H1 (cell line): ENCODE measurements around the gene CGN. TPM values are rescaled to one million over a fixed set of nuclear protein-coding genes. Genes with fewer than 3 reads are reported as not detected.

ENCODE experiments used
- CTCF ChIA-PET: fragments of 300-600 bp; sonication (Branson Sonifier 250); formaldehyde crosslinking; loops from one replicate; lab custom pipeline; 2021; ENCODE audit not compliant: partially characterized antibody; lab: Charles Lee
- POLR2A ChIA-PET: fragments of 300-600 bp; sonication (Branson Sonifier 250); formaldehyde crosslinking; loops from one replicate; lab custom pipeline; 2021; ENCODE audit warnings: inconsistent platforms; ENCODE audit not compliant: partially characterized antibody; lab: Charles Lee
- DNase-seq, 2 experiments: peaks; one replicate each; pipeline versions ENCODE4 v3.0.0 to v3.0.0-alpha.2; 2010 to 2022; ENCODE audit warnings: low spot score in 2 of 2, low read depth in 1 of 2, mixed read lengths in 1 of 2
- FAIRE-seq: peaks from 2 replicates; lab custom pipeline; 2011; peaks lifted over from hg19 to GRCh38; lab: Jason Lieb, UNC
- H2AFZ ChIP-seq: 2 replicates; pipeline ENCODE4 v1.8.1; 2012; ENCODE audit warnings: low read length, inconsistent platforms
- H2AK5ac ChIP-seq: 2 replicates; pipeline ENCODE4 v1.6.1; 2013; ENCODE audit warnings: low read depth, low read length
- H2BK120ac ChIP-seq: replicated peaks from 2 replicates; pipeline ENCODE3; 2013; ENCODE audit warnings: low read depth, low read length, inconsistent platforms
- H2BK12ac ChIP-seq: 2 replicates; pipeline ENCODE4 v1.6.1; 2013; ENCODE audit warnings: low read depth, low read length
- H2BK15ac ChIP-seq: 2 replicates; pipeline ENCODE4 v1.6.1; 2013; ENCODE audit warnings: low read length
- H2BK20ac ChIP-seq: 2 replicates; pipeline ENCODE4 v1.6.1; 2013; ENCODE audit warnings: low read length
- H2BK5ac ChIP-seq: 2 replicates; pipeline ENCODE4 v1.6.1; 2013; ENCODE audit warnings: low read depth, low read length
- H3K14ac ChIP-seq: 2 replicates; pipeline ENCODE4 v1.6.1; 2013; ENCODE audit warnings: inconsistent platforms; ENCODE audit not compliant: insufficient read length
- H3K18ac ChIP-seq: 2 replicates; pipeline ENCODE4 v1.6.1; 2013; ENCODE audit warnings: low read length; ENCODE audit errors: extremely low read depth
- H3K23ac ChIP-seq: 2 replicates; pipeline ENCODE4 v1.6.1; 2013; ENCODE audit warnings: inconsistent platforms; ENCODE audit not compliant: insufficient read length
- H3K23me2 ChIP-seq: 2 replicates; pipeline ENCODE4 v1.6.1; 2013; ENCODE audit warnings: low read depth, low read length
- H3K27ac ChIP-seq: 2 replicates; pipeline ENCODE4 v1.6.1; 2011; ENCODE audit warnings: low read depth, low read length, inconsistent platforms
- H3K27me3 ChIP-seq, 4 experiments: replicated peaks in 1 of 4; 1 replicate in 1 of 4; 2 replicates in 3 of 4; pipeline versions ENCODE4 v1.6.1 to v1.8.1; 2011 to 2013; ENCODE audit warnings: low read length in 3 of 4, mild to moderate bottlenecking in 3 of 4, inconsistent platforms in 2 of 4, mixed read lengths in 2 of 4, moderate library complexity in 1 of 4; ENCODE audit not compliant: control insufficient read depth in 3 of 4, insufficient read depth in 3 of 4; ENCODE audit errors: extremely low read depth in 1 of 4
- H3K36me3 ChIP-seq, 4 experiments: 2 replicates each; pipeline versions ENCODE4 v1.6.1 to v1.8.1; 2011 to 2013; ENCODE audit warnings: mild to moderate bottlenecking in 4 of 4, low read length in 3 of 4, moderate library complexity in 2 of 4, control low read depth in 1 of 4, inconsistent platforms in 1 of 4; ENCODE audit not compliant: insufficient read depth in 4 of 4, control insufficient read depth in 2 of 4
- H3K4ac ChIP-seq: replicated peaks from 2 replicates; pipeline ENCODE3; 2013; ENCODE audit warnings: low read length, low read depth, mixed read lengths, inconsistent platforms; ENCODE audit not compliant: insufficient read length
- H3K4me1 ChIP-seq, 4 experiments: replicated peaks in 1 of 4; 1 replicate in 1 of 4; 2 replicates in 3 of 4; pipeline versions ENCODE4 v1.6.1 to v1.8.1; 2011 to 2013; ENCODE audit warnings: low read length in 3 of 4, inconsistent platforms in 2 of 4, mixed read lengths in 1 of 4; ENCODE audit not compliant: insufficient read depth in 4 of 4, control insufficient read depth in 3 of 4
- H3K4me2 ChIP-seq, 2 experiments: 2 replicates each; pipeline versions ENCODE4 v1.6.1 to v1.8.1; 2011 to 2013; ENCODE audit warnings: low read depth in 2 of 2, low read length in 2 of 2, control low read depth in 1 of 2, inconsistent platforms in 1 of 2, mild to moderate bottlenecking in 1 of 2; ENCODE audit not compliant: insufficient read depth in 1 of 2
- H3K4me3 ChIP-seq, 4 experiments: fragments of 200-600, 300-600 bp in 1 of 4; sonication (generic), shearing (Covaris generic), sonication (Bioruptor Twin) in 1 of 4; 2 replicates each; pipeline versions ENCODE4 v1.5.1 to v1.8.1; 2011 to 2016; ENCODE audit warnings: low read length in 4 of 4, low read depth in 3 of 4, control low read depth in 2 of 4, inconsistent platforms in 2 of 4, mild to moderate bottlenecking in 2 of 4, mixed read lengths in 1 of 4, moderate library complexity in 1 of 4; ENCODE audit not compliant: insufficient read depth in 2 of 4; ENCODE audit errors: extremely low read depth in 1 of 4
- H3K56ac ChIP-seq: replicated peaks from 2 replicates; pipeline ENCODE3; 2013; ENCODE audit warnings: low read depth, mild to moderate bottlenecking, mixed read lengths, low read length, inconsistent platforms; ENCODE audit not compliant: insufficient read length
- H3K79me1 ChIP-seq: 2 replicates; pipeline ENCODE4 v1.6.1; 2013; ENCODE audit warnings: low read depth, low read length, control low read depth
- H3K79me2 ChIP-seq, 2 experiments: 2 replicates each; pipeline versions ENCODE4 v1.6.1 to v1.8.1; 2012 to 2013; ENCODE audit warnings: low read length in 2 of 2, mild to moderate bottlenecking in 2 of 2, inconsistent platforms in 1 of 2; ENCODE audit not compliant: insufficient read depth in 2 of 2, control insufficient read depth in 1 of 2
- H3K9ac ChIP-seq, 4 experiments: replicated peaks in 1 of 4; 1 replicate in 1 of 4; 2 replicates in 3 of 4; pipeline versions ENCODE4 v1.6.1 to v1.8.1; 2011 to 2013; ENCODE audit warnings: low read depth in 3 of 4, low read length in 3 of 4, control low read depth in 2 of 4, mild to moderate bottlenecking in 2 of 4, moderate library complexity in 2 of 4, inconsistent platforms in 1 of 4; ENCODE audit errors: extremely low read depth in 1 of 4
- H3K9me3 ChIP-seq, 2 experiments: 2 replicates each; pipeline versions ENCODE4 v1.6.1 to v1.8.1; 2012 to 2013; ENCODE audit warnings: mild to moderate bottlenecking in 2 of 2, moderate library complexity in 2 of 2, control low read depth in 1 of 2, inconsistent platforms in 1 of 2, low read depth in 1 of 2, low read length in 1 of 2, mixed read lengths in 1 of 2; ENCODE audit not compliant: insufficient read depth in 2 of 2
- H4K20me1 ChIP-seq, 2 experiments: replicated peaks in 1 of 2; 2 replicates each; pipeline versions ENCODE3 to v1.8.1; 2011 to 2013; ENCODE audit warnings: inconsistent platforms in 2 of 2, low read length in 2 of 2, mild to moderate bottlenecking in 1 of 2; ENCODE audit not compliant: insufficient read depth in 2 of 2, control insufficient read depth in 1 of 2
- H4K5ac ChIP-seq: 2 replicates; pipeline ENCODE4 v1.6.1; 2013; ENCODE audit warnings: low read length, low read depth, mixed read lengths, inconsistent platforms; ENCODE audit not compliant: insufficient read length
- H4K8ac ChIP-seq: 2 replicates; pipeline ENCODE4 v1.8.0; 2013; ENCODE audit warnings: mild to moderate bottlenecking, moderate library complexity, low read length, inconsistent platforms; ENCODE audit not compliant: insufficient read depth; ENCODE audit errors: extremely low read depth
- H4K91ac ChIP-seq: replicated peaks from 2 replicates; pipeline ENCODE3; 2013; ENCODE audit warnings: low read length, mixed read lengths, inconsistent platforms; ENCODE audit not compliant: insufficient read length
- BRCA1 ChIP-seq: IDR thresholded peaks from 2 replicates; pipeline ENCODE4 v1.6.1; 2012; ENCODE audit warnings: low read depth, low read length, improper control_type of control experiment
- CREB1 ChIP-seq: IDR thresholded peaks from 2 replicates; pipeline ENCODE4 v1.6.1; 2012; ENCODE audit warnings: inconsistent platforms
- EGR1 ChIP-seq: IDR thresholded peaks from 2 replicates; pipeline ENCODE4 v1.6.1; 2011; ENCODE audit warnings: low read depth, low read length, borderline replicate concordance
- EZH2 ChIP-seq: fragments of 200-600 bp; sonication (generic); IDR thresholded peaks from 2 replicates; pipeline ENCODE4 v1.7.1; 2012; ENCODE audit warnings: low read depth, mild to moderate bottlenecking, moderate library complexity, low read length, inconsistent platforms; ENCODE audit not compliant: severe bottlenecking
- HDAC6 ChIP-seq: IDR thresholded peaks from one replicate; pipeline ENCODE4 v1.7.1; 2012; ENCODE audit warnings: low read depth, mild to moderate bottlenecking, inconsistent platforms, low read length, moderate library complexity
- MAX ChIP-seq: IDR thresholded peaks from 2 replicates; pipeline ENCODE4 v1.6.1; 2012; ENCODE audit warnings: inconsistent platforms
- NANOG ChIP-seq: IDR thresholded peaks from 2 replicates; pipeline ENCODE4 v1.6.1; 2011; ENCODE audit warnings: low read length, low read depth, mild to moderate bottlenecking, inconsistent platforms; ENCODE audit not compliant: insufficient read depth, poor library complexity, severe bottlenecking
- RAD21 ChIP-seq, 2 experiments: IDR thresholded peaks in 1 of 2; conservative IDR thresholded peaks in 1 of 2; 2 replicates each; pipeline ENCODE4 v1.6.1; 2011; ENCODE audit warnings: low read depth in 2 of 2, low read length in 2 of 2, improper control_type of control experiment in 1 of 2, inconsistent platforms in 1 of 2, mild to moderate bottlenecking in 1 of 2, moderate library complexity in 1 of 2
- RFX5 ChIP-seq: IDR thresholded peaks from 2 replicates; pipeline ENCODE4 v1.6.1; 2011; ENCODE audit warnings: low read depth, low read length, improper control_type of control experiment, borderline replicate concordance
- RXRA ChIP-seq: IDR thresholded peaks from 2 replicates; pipeline ENCODE4 v1.6.1; 2011; ENCODE audit warnings: low read depth, mild to moderate bottlenecking, low read length, moderate library complexity; ENCODE audit not compliant: insufficient read depth
- SP4 ChIP-seq: IDR thresholded peaks from 2 replicates; pipeline ENCODE4 v1.6.1; 2012; ENCODE audit warnings: low read length, inconsistent platforms
- SUZ12 ChIP-seq: fragments of 200-600 bp; sonication (generic); IDR thresholded peaks from 2 replicates; pipeline ENCODE4 v1.6.1; 2012; ENCODE audit warnings: mild to moderate bottlenecking, inconsistent platforms, low read length, moderate library complexity, mixed read lengths
- TBP ChIP-seq: IDR thresholded peaks from 2 replicates; pipeline ENCODE4 v1.6.1; 2011; ENCODE audit warnings: low read depth, low read length, improper control_type of control experiment
- ZNF274 ChIP-seq: IDR thresholded peaks from 2 replicates; pipeline ENCODE4 v1.7.0; 2012; ENCODE audit warnings: low read length, borderline replicate concordance; ENCODE audit errors: extremely low read depth
- WGBS, 2 experiments: shearing (Covaris generic) in 1 of 2; methylation state at CpG; one replicate each; pipeline versions ENCODE4 v1.1.6 to v1.1.7; 2013 to 2015; ENCODE audit warnings: low lambda C conversion rate in 2 of 2, mixed read lengths in 2 of 2, inconsistent platforms in 1 of 2, low coverage in 1 of 2, missing lambda C conversion rate in 1 of 2; ENCODE audit not compliant: insufficient replicate concordance in 2 of 2, insufficient coverage in 1 of 2, insufficient read length in 1 of 2; ENCODE audit errors: extremely low coverage in 1 of 2, missing lambda C conversion rate in 1 of 2; 5-methylcytosine and 5-hydroxymethylcytosine counted together
- polyA plus RNA-seq, 7 experiments: library from polyadenylated mRNA; depleted of rRNA in 3 of 7; stranded (reverse) in 5 of 7; unstranded in 2 of 7; fragments of >200 nt in 5 of 7; fragments of 200-250 nt in 2 of 7; gene quantifications; 1 replicate in 5 of 7; 2 replicates in 1 of 7; 4 replicates in 1 of 7; pipeline versions ENCODE4 v1.2.1 to v1.2.3, GENCODE V29; 2011 to 2013; ENCODE audit warnings: missing spikeins in 2 of 7, mixed read lengths in 2 of 7
- total RNA-seq: library from RNA; stranded (reverse); fragmentation: NEBNext Ultra II Directional; extraction: Animal tissue kit (Norgen Biotek cat#: 25700); gene quantifications from 2 replicates; pipeline ENCODE4 v1.2.1, GENCODE V29; 2021

The CGN gene
- total and polyA plus RNA-seq, 2 of the 8 experiments (the other 6 are each of a cell fraction or from before 2014, with no cell fraction given), result 15.9 to 52.7 TPM

GRCh38 chr1:151529211-151529702 lies 18.1 kb downstream of the CGN start:
- Histone ChIP-seq H2AK5ac (no peak overlapping the region), H2BK120ac (no peak overlapping the region), H2BK12ac (no peak overlapping the region), H3K4me3 (no peak overlapping the region), H3K79me1 (peaks cover 2% of the 10 kb centered on the region; the same call in 1 of the 2 replicates), H3K23me2 (no peaks in the 10 kb centered on the region), H3K9ac (no peak overlapping the region), H2BK15ac (no peak overlapping the region), H2BK20ac (no peak overlapping the region), H3K36me3 (peaks cover 21 to 53% (median 35%) of the 10 kb centered on the region in 4 experiments; a peak in 7 of 8 replicates), H3K56ac (no peak overlapping the region), H3K79me2 (no peaks in the 10 kb centered on the region), H3K4ac (no peak overlapping the region), H2AFZ (no peak overlapping the region), H3K18ac (no peak overlapping the region), H3K4me1 (no peaks in the 10 kb centered on the region), H3K4me2 (no peak overlapping the region), H4K91ac (no peak overlapping the region), H2BK5ac (no peak overlapping the region), H3K27me3 (no peaks in the 10 kb centered on the region), H3K9me3 (no peaks in the 10 kb centered on the region), H4K8ac (no peak overlapping the region), H4K5ac (no peak overlapping the region), H3K23ac (no peak overlapping the region), H4K20me1 (no peaks in the 10 kb centered on the region), H3K27ac (no peak overlapping the region), H3K14ac (no peak overlapping the region)
- DNase-seq, result no peak
- no peak for FAIRE-seq
- 97% methylated on average over 11 of the region's 11 CpGs; no CpG with 5 or more reads in 1 of the 2 experiments for WGBS, 2 experiments
- ChIA-PET POLR2A (interaction anchor here (3.7 to 18.0 kb wide), 2 partner anchors 12 kb away, joined by 38 to 283 read pairs; partner anchors contain the start of genes CGN and TUFT1), CTCF (interaction anchor here (0.7 to 8.8 kb wide), 4 partner anchors 8 to 205 kb away, joined by 3 to 54 read pairs (median 3); no protein-coding TSS in a partner anchor)
- no peak for TF ChIP-seq RFX5
- TF ChIP-seq HDAC6, result no peak
- TF ChIP-seq SUZ12, result no peak
- no peak for TF ChIP-seq ZNF274
- TF ChIP-seq EGR1, result no peak
- TF ChIP-seq SP4, result no peak
- no peak for TF ChIP-seq NANOG
- TF ChIP-seq MAX, result no peak
- no peak for TF ChIP-seq TBP
- no peak for TF ChIP-seq RAD21 (IDR thresholded peaks at IDR 0.05 in 1 of 2, conservative IDR thresholded peaks at IDR 0.05 in 1 of 2; ENCODE audit: low read depth in 2 of 2, low read length in 2 of 2)
- TF ChIP-seq CREB1, result no peak
- no peak for TF ChIP-seq BRCA1
- TF ChIP-seq RXRA, result no peak
- TF ChIP-seq EZH2, result no peak
